Pancreas (tissue), 10 donors: ENCODE results near the gene ZDHHC14. TPM values are rescaled to one million over a fixed set of nuclear protein-coding genes. Genes with fewer than 3 reads are reported as not detected.
A peak's percentile ranks its signal among the peaks of the same experiment; 100 is the strongest.

Experiments used
- ATAC-seq, 4 donors: fragments of 200-7000 bp; cut with Tn5 transposase; one replicate each; pipeline versions ENCODE4 v1.8.0 to v1.9.1; 2020; ENCODE audit warnings: mild to moderate bottlenecking in 4 of 4, moderate library complexity in 4 of 4
- DNase-seq, 6 donors: peaks; one replicate each; pipeline ENCODE4 v3.0.0-alpha.2; 2020
- FAIRE-seq: peaks from 2 replicates; lab custom pipeline; 2012; peaks lifted over from hg19 to GRCh38; lab: Jason Lieb, UNC
- H3K27ac ChIP-seq, 4 donors: fragments of 200-600 bp; sonication (generic); 1 replicate in 3 of 4; 2 replicates in 1 of 4; pipeline versions ENCODE4 v1.5.0 to v1.8.0; 2020
- H3K27me3 ChIP-seq, 4 donors: fragments of 200-600 bp; one replicate each; pipeline ENCODE4 v1.8.0; 2021
- H3K36me3 ChIP-seq, 3 donors: fragments of 200-600 bp; sonication (generic) in 1 of 3; one replicate each; pipeline versions ENCODE4 v1.5.0 to v1.8.0; 2020 to 2021
- H3K4me1 ChIP-seq, 3 donors: fragments of 200-600 bp; one replicate each; pipeline ENCODE4 v1.8.0; 2021
- H3K4me3 ChIP-seq, 4 donors: fragments of 200-600 bp; sonication (generic) in 2 of 4; one replicate each; pipeline versions ENCODE4 v1.5.0 to v1.8.0; 2020 to 2021
- H3K9me3 ChIP-seq, 4 donors: fragments of 200-600 bp; one replicate each; pipeline ENCODE4 v1.8.0; 2021
- WGBS, 2 donors: extraction: QIAGEN DNeasy Blood & Tissue Kit; methylation state at CpG; one replicate each; pipeline ENCODE4 v1.1.7; 2013; 5-methylcytosine and 5-hydroxymethylcytosine counted together
- intact Hi-C, 3 donors: fragments of 100-400 bp; cut with DNase I; formaldehyde crosslinking; loops; one replicate each; pipeline versions ENCODE4 v1.11.1 to v1.14.2; 2022
- microRNA-seq, 2 donors: library from miRNA; unstranded; fragments of <30 nt; microRNA quantifications; one replicate each; pipeline versions ENCODE4 to v1.1.0, GENCODE V29; 2019 to 2020
- polyA plus RNA-seq, 2 donors: library from polyadenylated mRNA; stranded (reverse); fragments of 200-250 nt; gene quantifications; one replicate each; pipeline ENCODE4 v1.2.3, GENCODE V29; 2013
- total RNA-seq, 6 donors: library from RNA; stranded (reverse); fragmentation: NEBNext Ultra II Directional in 4 of 6; extraction: Animal tissue kit (Norgen Biotek cat#: 25700) in 4 of 6; gene quantifications; one replicate each; pipeline versions ENCODE4 v1.2.1 to v1.2.4, GENCODE V29; 2021 to 2023
- TF ChIP-seq, protein P1 (sequence below), 4 donors: fragments of 200-600 bp; sonication (generic) in 3 of 4; IDR thresholded peaks; one replicate each; pipeline versions ENCODE4 v1.5.0 to v1.8.0; 2021; ENCODE audit warnings: antibody characterized with exemption in 4 of 4
- donor health status: healthy with polysubstance abuse.
- donor health status: DM: no; HTN: no; CAD: no; lungs with moderate emphysema.
- donor health status: DM: no; HTN: no; CAD: no.
- donor health status: control.
- donor health status: control.
- donor health status: Bipolar disorder and iron deficiency.
- donor health status: DM: yes; HTN: yes; CAD: no.
- donor health status: DM: no; HTN: no; CAD: no.
- donor health status: DM: no; HTN: no; CAD: no.
- donor health status: DM: yes; HTN: yes; CAD: no.

ZDHHC14 gene
- total and polyA plus RNA-seq, 8 donors: 3.1 to 9.9 (median 4.5) TPM

DNA sequence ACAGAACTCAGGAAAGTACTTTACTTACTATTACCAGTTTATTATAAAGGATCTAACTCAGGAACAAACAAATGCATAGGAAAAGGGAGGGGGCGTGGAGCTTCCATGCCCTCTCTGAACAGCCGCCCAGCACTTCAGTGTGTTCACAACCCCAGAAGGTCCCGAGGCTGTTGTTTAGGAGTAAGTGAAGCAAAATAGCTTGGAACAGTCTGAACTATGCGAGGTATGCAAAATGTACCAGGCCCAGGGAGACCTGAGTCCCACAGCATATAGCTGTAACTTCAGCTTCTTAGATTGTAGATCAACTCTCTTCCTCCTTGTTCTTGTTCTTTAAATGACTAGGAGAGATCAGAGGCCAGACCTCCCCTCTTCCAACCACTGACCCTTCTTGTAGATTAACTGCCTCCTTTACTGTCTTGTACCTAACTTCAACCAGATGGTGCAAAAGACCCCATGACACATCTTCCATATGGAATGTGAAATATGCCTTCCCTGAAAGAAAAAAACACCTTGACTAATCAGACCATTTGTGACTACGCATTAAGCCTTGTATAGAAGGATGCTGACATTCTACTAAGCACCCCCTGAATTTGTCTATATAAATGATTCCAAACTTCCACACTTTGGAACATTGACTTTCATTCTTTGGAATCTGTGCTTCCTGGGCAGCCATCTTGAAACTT lies 343.3 kb downstream of the ZDHHC14 start:
- Histone ChIP-seq H3K27me3 (no peaks in the 10 kb centered on the region), H3K27ac (no peak overlapping the region), H3K4me3 (no peak overlapping the region), H3K4me1 (peaks cover 0 to 8% (median 5%) of the 10 kb centered on the region in 3 donors), H3K9me3 (no peaks in the 10 kb centered on the region), H3K36me3 (no peaks in the 10 kb centered on the region)
- TF ChIP-seq, protein P1, sequence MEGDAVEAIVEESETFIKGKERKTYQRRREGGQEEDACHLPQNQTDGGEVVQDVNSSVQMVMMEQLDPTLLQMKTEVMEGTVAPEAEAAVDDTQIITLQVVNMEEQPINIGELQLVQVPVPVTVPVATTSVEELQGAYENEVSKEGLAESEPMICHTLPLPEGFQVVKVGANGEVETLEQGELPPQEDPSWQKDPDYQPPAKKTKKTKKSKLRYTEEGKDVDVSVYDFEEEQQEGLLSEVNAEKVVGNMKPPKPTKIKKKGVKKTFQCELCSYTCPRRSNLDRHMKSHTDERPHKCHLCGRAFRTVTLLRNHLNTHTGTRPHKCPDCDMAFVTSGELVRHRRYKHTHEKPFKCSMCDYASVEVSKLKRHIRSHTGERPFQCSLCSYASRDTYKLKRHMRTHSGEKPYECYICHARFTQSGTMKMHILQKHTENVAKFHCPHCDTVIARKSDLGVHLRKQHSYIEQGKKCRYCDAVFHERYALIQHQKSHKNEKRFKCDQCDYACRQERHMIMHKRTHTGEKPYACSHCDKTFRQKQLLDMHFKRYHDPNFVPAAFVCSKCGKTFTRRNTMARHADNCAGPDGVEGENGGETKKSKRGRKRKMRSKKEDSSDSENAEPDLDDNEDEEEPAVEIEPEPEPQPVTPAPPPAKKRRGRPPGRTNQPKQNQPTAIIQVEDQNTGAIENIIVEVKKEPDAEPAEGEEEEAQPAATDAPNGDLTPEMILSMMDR (IDR thresholded peaks at IDR 0.05): no peak
- intact Hi-C loops: no loop called here
- FAIRE-seq (no peak), DNase-seq (no peak), ATAC-seq (no peak)
- 84 to 85% methylated on average over 5 of the region's 5 CpGs for WGBS, 2 donors

DNA sequence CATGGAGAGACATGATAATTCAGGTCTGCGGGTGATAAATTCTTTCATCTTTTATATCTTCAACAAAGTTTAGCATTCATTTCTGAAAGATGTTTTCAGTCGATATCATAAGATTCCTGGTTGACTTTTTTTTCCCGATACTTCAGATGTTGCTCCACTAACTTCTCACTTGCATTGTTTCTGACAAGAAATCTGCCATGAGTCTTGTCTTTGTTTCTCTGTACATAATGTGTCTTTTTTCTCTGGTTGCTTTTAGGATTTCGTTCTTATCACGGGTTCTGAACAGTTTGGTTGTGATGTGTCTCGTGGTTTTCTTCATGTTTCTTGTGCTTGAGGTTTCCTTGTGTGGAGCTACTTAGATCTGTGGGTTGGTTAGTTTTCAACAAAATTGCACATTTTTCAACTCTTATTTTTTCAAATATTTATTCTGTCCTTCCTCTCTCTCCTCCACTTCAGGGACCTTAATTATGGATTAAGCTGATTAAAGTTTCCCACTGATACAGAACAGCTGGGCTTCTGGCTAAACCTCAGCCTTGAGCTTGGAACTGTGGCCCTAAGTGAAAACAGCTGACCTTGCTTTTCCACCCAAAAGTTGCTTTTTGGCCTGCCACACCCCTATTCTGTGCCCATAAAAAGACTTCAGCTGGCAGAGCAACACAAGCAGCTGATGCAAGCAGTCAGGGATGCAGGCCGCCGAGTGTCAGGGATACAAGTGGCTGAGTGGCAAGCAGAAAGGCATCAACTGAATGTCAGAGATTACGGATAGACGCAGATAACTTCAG lies 344.2 kb downstream of the ZDHHC14 start:
- intact Hi-C loops: no loop called here
- TF ChIP-seq, protein P1 (IDR thresholded peaks at IDR 0.05): no peak
- H3K27ac ChIP-seq: no peak overlapping the region
- FAIRE-seq (no peak), DNase-seq (no peak), ATAC-seq (no peak)
- 94 to 95% methylated on average over 10 of the region's 10 CpGs for WGBS, 2 donors
- peaks cover 0 to 8% (median 5%) of the 10 kb centered on the region in 3 donors for H3K4me1 ChIP-seq
- no peaks in the 10 kb centered on the region for H3K27me3 ChIP-seq
- no peak overlapping the region for H3K4me3 ChIP-seq
- H3K36me3 ChIP-seq: no peaks in the 10 kb centered on the region
- no peaks in the 10 kb centered on the region for H3K9me3 ChIP-seq

DNA sequence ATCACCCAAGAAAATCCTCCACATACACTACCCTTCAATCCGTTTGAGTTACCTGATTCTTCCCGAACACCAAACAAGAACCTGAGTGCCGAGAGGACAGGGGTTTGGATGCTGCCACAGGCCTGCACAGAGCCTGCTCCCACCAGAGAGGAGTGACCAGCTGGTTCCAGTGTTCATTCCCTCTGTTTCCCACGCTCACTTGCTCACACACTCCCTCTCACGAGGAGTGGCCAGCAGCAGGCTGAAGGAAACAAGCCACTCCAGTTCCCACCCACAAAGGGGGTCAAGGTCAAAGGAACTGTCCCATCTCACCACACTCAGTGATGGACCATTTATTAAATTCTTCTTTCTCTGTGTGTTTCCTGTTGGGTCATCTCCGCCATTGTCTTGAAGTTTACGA lies 344.8 kb downstream of the ZDHHC14 start:
- no peak overlapping the region for H3K27ac ChIP-seq
- WGBS, 2 donors: 92 to 97% methylated on average over 7 of the region's 7 CpGs

DNA sequence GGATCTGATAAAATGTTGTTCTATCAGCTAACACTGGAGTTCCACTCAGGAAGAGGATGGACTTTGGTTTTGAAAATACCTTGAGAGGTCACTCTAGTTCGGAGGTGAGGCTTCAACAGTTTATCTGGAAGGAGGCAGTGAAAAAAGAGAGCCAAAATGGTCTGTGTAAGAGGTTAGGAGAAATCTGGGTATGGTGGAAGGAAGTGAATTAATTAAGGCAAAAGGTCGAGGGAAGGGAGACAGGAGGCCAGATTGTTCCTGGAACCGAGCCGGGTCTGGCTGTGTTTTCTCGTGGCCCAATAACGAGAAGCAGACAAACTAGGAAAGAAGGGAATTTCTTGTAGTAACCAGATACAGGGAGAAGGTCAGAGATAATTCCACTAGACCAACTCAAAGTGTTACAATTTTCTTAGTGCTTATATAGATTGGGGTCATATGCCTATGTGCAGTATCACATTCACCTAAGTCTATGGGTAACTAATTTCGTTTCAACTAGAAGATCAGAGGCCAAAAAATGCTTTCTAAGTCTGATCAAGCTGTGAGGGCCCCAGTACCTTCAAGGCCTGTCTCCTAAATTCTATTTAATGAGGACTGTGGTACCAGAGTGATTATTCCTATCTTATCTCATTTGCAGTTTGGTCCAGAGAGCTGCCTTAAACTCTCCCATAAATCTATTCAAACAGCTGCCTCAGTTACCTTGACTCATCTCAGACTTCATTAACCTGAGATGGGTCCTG lies 346.1 kb downstream of the ZDHHC14 start:
- peak in 1 of 6 donors; percentile 34 for DNase-seq
- no peak overlapping the region for H3K4me3 ChIP-seq
- H3K27me3 ChIP-seq: no peaks in the 10 kb centered on the region
- intact Hi-C loops: no loop called here
- TF ChIP-seq, protein P1 (IDR thresholded peaks at IDR 0.05): no peak
- peaks cover 0 to 8% (median 5%) of the 10 kb centered on the region in 3 donors for H3K4me1 ChIP-seq
- no peak for FAIRE-seq
- no peaks in the 10 kb centered on the region for H3K9me3 ChIP-seq
- 59 to 71% methylated on average over 7 of the region's 7 CpGs for WGBS, 2 donors
- peak overlapping the region in 1 of 4 donors; percentile 18 for H3K27ac ChIP-seq
- no peaks in the 10 kb centered on the region for H3K36me3 ChIP-seq
- peak in 2 of 4 donors; percentile 47 to 49 for ATAC-seq

More for the DNA sequence above, 344.8 kb downstream of the ZDHHC14 start:
- H3K27me3 ChIP-seq: no peaks in the 10 kb centered on the region
- H3K9me3 ChIP-seq: no peaks in the 10 kb centered on the region
- FAIRE-seq (no peak), DNase-seq (no peak), ATAC-seq (no peak)
- H3K36me3 ChIP-seq: no peaks in the 10 kb centered on the region
- H3K4me1 ChIP-seq: peaks cover 0 to 8% (median 5%) of the 10 kb centered on the region in 3 donors
- H3K4me3 ChIP-seq: no peak overlapping the region
- TF ChIP-seq, protein P1 (IDR thresholded peaks at IDR 0.05): no peak
- intact Hi-C loops: no loop called here

Small RNA genes within 50 kb of the gene (microRNA-seq; reads per million reads assigned to microRNA genes)
- 0 reads per million in 2 donors for gene MIR3692

Other genes with a start within 250 kb of the ZDHHC14 start
- gene TMEM242, start 57.7 kb upstream of the ZDHHC14 start, total RNA-seq: 1 to 10 TPM; 3.4 to 6.2 (median 4.5) TPM
- 1 to 10 TPM; 3.9 to 5.4 TPM for gene TMEM242, start 57.7 kb upstream of the ZDHHC14 start, polyA plus RNA-seq